Endothelial cell of umbilical vein (primary cell): ENCODE data around the gene CHSY1. TPM values are rescaled to one million over a fixed set of nuclear protein-coding genes. Genes with fewer than 3 reads are reported as not detected.

Source experiments
- BruUV-seq: library from RNA; stranded (reverse); fragments of 400-500 nt; replicated peaks from 2 replicates; lab custom pipeline; 2021; lab: Mats Ljungman, UMichigan
- CTCF ChIA-PET: fragments of 300-600, 350-600 bp; sonication (Branson Sonifier 250); formaldehyde crosslinking; loops from one replicate; lab custom pipeline; 2021; ENCODE audit warnings: antibody characterized with exemption, inconsistent platforms; lab: Charles Lee
- POLR2A ChIA-PET: fragments of 300-600, 350-600 bp; sonication (Branson Sonifier 250); formaldehyde crosslinking; loops from one replicate; lab custom pipeline; 2021; ENCODE audit warnings: antibody characterized with exemption, inconsistent platforms; lab: Charles Lee
- DNase-seq: peaks from one replicate; pipeline ENCODE4 v3.0.0-alpha.2; 2011; ENCODE audit warnings: low read depth, low spot score
- FAIRE-seq: peaks from 2 replicates; lab custom pipeline; 2011; peaks lifted over from hg19 to GRCh38; lab: Jason Lieb, UNC
- H2AFZ ChIP-seq: 2 replicates; pipeline ENCODE4 v1.6.0; 2012; ENCODE audit warnings: low read depth, low read length, control low read depth, inconsistent platforms
- H3K27ac ChIP-seq: 2 replicates; pipeline ENCODE4 v1.5.1; 2011; ENCODE audit warnings: low read depth, mild to moderate bottlenecking, control low read depth, low read length, moderate library complexity; ENCODE audit not compliant: insufficient read depth
- H3K27me3 ChIP-seq, 2 experiments: 2 replicates each; pipeline versions ENCODE4 v1.6.0 to v1.6.1; 2011; ENCODE audit warnings: low read length in 2 of 2, mixed read lengths in 1 of 2; ENCODE audit not compliant: control insufficient read depth in 2 of 2, insufficient read depth in 2 of 2
- H3K36me3 ChIP-seq, 2 experiments: 2 replicates in 1 of 2; 3 replicates in 1 of 2; pipeline ENCODE4 v1.5.1; 2011; ENCODE audit warnings: low read length in 2 of 2, mild to moderate bottlenecking in 1 of 2, moderate library complexity in 1 of 2; ENCODE audit not compliant: control insufficient read depth in 2 of 2, insufficient read depth in 2 of 2; ENCODE audit errors: extremely low read depth in 1 of 2
- H3K4me1 ChIP-seq: 3 replicates; pipeline ENCODE4 v1.5.1; 2011; ENCODE audit warnings: mild to moderate bottlenecking, low read length; ENCODE audit not compliant: control insufficient read depth, insufficient read depth; ENCODE audit errors: extremely low read depth
- H3K4me2 ChIP-seq: 2 replicates; pipeline ENCODE4 v1.6.1; 2011; ENCODE audit warnings: low read length, control low read depth, mixed read lengths; ENCODE audit not compliant: insufficient read depth
- H3K4me3 ChIP-seq, 3 experiments: fragments of 200-600 bp in 1 of 3; sonication (generic), shearing (Covaris generic) in 1 of 3; replicated peaks in 1 of 3; 2 replicates each; pipeline ENCODE4 v1.5.1; 2011 to 2016; ENCODE audit warnings: control low read depth in 3 of 3, low read length in 3 of 3, mild to moderate bottlenecking in 2 of 3, inconsistent platforms in 1 of 3, low read depth in 1 of 3, moderate library complexity in 1 of 3; ENCODE audit not compliant: insufficient read depth in 1 of 3
- H3K79me2 ChIP-seq: 2 replicates; pipeline ENCODE4 v1.6.0; 2012; ENCODE audit warnings: low read length, inconsistent platforms; ENCODE audit not compliant: control insufficient read depth, insufficient read depth
- H3K9ac ChIP-seq: replicated peaks from 2 replicates; pipeline ENCODE3; 2011; ENCODE audit warnings: low read length, control low read depth; ENCODE audit not compliant: insufficient read depth; ENCODE audit errors: extremely low read depth
- H3K9me1 ChIP-seq: replicated peaks from 3 replicates; pipeline ENCODE4 v1.6.0; 2011; ENCODE audit warnings: mild to moderate bottlenecking, low read length; ENCODE audit not compliant: control insufficient read depth, insufficient read depth; ENCODE audit errors: extremely low read depth
- H3K9me3 ChIP-seq: replicated peaks from 2 replicates; pipeline ENCODE4 v1.5.1; 2012; ENCODE audit warnings: low read length, inconsistent platforms; ENCODE audit not compliant: control insufficient read depth, insufficient read depth
- H4K20me1 ChIP-seq: replicated peaks from 2 replicates; pipeline ENCODE3; 2011; ENCODE audit warnings: mild to moderate bottlenecking, low read length; ENCODE audit not compliant: control insufficient read depth, insufficient read depth; ENCODE audit errors: extremely low read depth
- EZH2 ChIP-seq: IDR thresholded peaks from 2 replicates; pipeline ENCODE4 v1.6.1; 2012; ENCODE audit warnings: borderline replicate concordance, low read depth, mild to moderate bottlenecking, moderate library complexity, low read length, inconsistent platforms; ENCODE audit not compliant: severe bottlenecking
- FOS ChIP-seq: IDR thresholded peaks from 2 replicates; pipeline ENCODE4 v1.6.1; 2011; ENCODE audit warnings: mild to moderate bottlenecking, low read length, moderate library complexity, borderline replicate concordance; ENCODE audit not compliant: insufficient read depth
- GATA2 ChIP-seq: IDR thresholded peaks from 2 replicates; pipeline ENCODE4 v1.7.0; 2011; ENCODE audit warnings: low read depth, mild to moderate bottlenecking, moderate library complexity, mixed read lengths, low read length; ENCODE audit not compliant: insufficient read length, insufficient read depth
- JUN ChIP-seq: IDR thresholded peaks from 2 replicates; pipeline ENCODE4 v1.6.1; 2011; ENCODE audit warnings: borderline replicate concordance, low read depth; ENCODE audit not compliant: insufficient read length, insufficient read depth
- MYC ChIP-seq: IDR thresholded peaks from one replicate; pipeline ENCODE4 v1.6.1; 2011; ENCODE audit warnings: mild to moderate bottlenecking, low read depth, low read length
- POLR2A ChIP-seq: IDR thresholded peaks from 2 replicates; pipeline ENCODE4 v1.6.1; 2012; ENCODE audit warnings: low read depth, mild to moderate bottlenecking, control low read depth, low read length
- POLR2AphosphoS5 ChIP-seq: IDR thresholded peaks from 2 replicates; pipeline ENCODE4 v1.6.1; 2012; ENCODE audit warnings: low read depth, mild to moderate bottlenecking, control low read depth, low read length, moderate library complexity; ENCODE audit not compliant: insufficient read depth
- dilution Hi-C: fragments of 300-500 bp; cut with MboI; formaldehyde crosslinking; loops from one replicate; pipeline ENCODE4 v1.15.0; 2019; ENCODE audit warnings: low sequenced_read_pairs; ENCODE audit not compliant: extremely low pct_ligation_motif_present
- intact Hi-C: fragments of 100-400 bp; cut with micrococcal nuclease; formaldehyde crosslinking; loops from one replicate; pipeline ENCODE4 v1.10.0; 2022
- polyA plus RNA-seq, 4 experiments: library from polyadenylated mRNA; depleted of rRNA in 3 of 4; stranded (reverse) in 3 of 4; unstranded in 1 of 4; fragments of >200 nt; gene quantifications; 2 replicates each; pipeline versions ENCODE4 v1.2.1 to v1.2.3, GENCODE V29; 2011 to 2012; ENCODE audit warnings: missing spikeins in 1 of 4
- total RNA-seq: library from RNA; stranded (reverse); gene quantifications from 2 replicates; pipeline ENCODE4 v1.2.3, GENCODE V29; 2021
- TF ChIP-seq, protein P1 (sequence below), 2 donors: IDR thresholded peaks; 1 replicate in 1 of 2; 2 replicates in 1 of 2; pipeline ENCODE4 v1.5.1; 2011; ENCODE audit warnings: low read length in 2 of 2, mild to moderate bottlenecking in 2 of 2, moderate library complexity in 2 of 2, control low read depth in 1 of 2, inconsistent platforms in 1 of 2, low read depth in 1 of 2; ENCODE audit not compliant: insufficient read depth in 1 of 2; ENCODE audit errors: extremely low read depth in 1 of 2
- TF ChIP-seq, protein P2 (sequence below): IDR thresholded peaks from 2 replicates; pipeline ENCODE4 v1.6.1; 2011; ENCODE audit not compliant: insufficient read depth, insufficient read length

The CHSY1 gene
- total and polyA plus RNA-seq, 2 donors (not counting 3 experiments of a cell fraction or from before 2014, with no cell fraction given) = 23.7 to 50.8 TPM

- intact Hi-C loops = loop anchor here (10.0 kb wide), 1 partner anchor 164 kb away; no protein-coding TSS in a partner anchor
- TF ChIP-seq EZH2 = no peak
- TF ChIP-seq, protein P1, sequence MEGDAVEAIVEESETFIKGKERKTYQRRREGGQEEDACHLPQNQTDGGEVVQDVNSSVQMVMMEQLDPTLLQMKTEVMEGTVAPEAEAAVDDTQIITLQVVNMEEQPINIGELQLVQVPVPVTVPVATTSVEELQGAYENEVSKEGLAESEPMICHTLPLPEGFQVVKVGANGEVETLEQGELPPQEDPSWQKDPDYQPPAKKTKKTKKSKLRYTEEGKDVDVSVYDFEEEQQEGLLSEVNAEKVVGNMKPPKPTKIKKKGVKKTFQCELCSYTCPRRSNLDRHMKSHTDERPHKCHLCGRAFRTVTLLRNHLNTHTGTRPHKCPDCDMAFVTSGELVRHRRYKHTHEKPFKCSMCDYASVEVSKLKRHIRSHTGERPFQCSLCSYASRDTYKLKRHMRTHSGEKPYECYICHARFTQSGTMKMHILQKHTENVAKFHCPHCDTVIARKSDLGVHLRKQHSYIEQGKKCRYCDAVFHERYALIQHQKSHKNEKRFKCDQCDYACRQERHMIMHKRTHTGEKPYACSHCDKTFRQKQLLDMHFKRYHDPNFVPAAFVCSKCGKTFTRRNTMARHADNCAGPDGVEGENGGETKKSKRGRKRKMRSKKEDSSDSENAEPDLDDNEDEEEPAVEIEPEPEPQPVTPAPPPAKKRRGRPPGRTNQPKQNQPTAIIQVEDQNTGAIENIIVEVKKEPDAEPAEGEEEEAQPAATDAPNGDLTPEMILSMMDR (IDR thresholded peaks at IDR 0.05; ENCODE audit: extremely low read depth in 1 of 2, insufficient read depth in 1 of 2, low read depth in 1 of 2, low read length in 2 of 2) = no peak
- TF ChIP-seq MYC = no peak
- TF ChIP-seq FOS = no peak
- TF ChIP-seq, protein P2, sequence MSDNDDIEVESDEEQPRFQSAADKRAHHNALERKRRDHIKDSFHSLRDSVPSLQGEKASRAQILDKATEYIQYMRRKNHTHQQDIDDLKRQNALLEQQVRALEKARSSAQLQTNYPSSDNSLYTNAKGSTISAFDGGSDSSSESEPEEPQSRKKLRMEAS = no peak
- TF ChIP-seq POLR2A = no peak
- TF ChIP-seq POLR2AphosphoS5 = no peak
- no peak for TF ChIP-seq GATA2
- no peak for TF ChIP-seq JUN
- dilution Hi-C loops = no loop called here
- Histone ChIP-seq H3K9me1 (no peaks in the 10 kb centered on the region), H3K9ac (no peak overlapping the region), H3K9me3 (no peaks in the 10 kb centered on the region), H3K79me2 (peaks cover 31% of the 10 kb centered on the region), H3K27ac (no peak overlapping the region), H3K27me3 (no peaks in the 10 kb centered on the region), H4K20me1 (no peaks in the 10 kb centered on the region), H3K36me3 (peaks cover 0 to 7% of the 10 kb centered on the region in 2 experiments), H3K4me2 (no peak overlapping the region), H2AFZ (no peak overlapping the region), H3K4me1 (peaks cover 45% of the 10 kb centered on the region), H3K4me3 (no peak overlapping the region)
- no TSS peak for BruUV-seq
- ChIA-PET CTCF (interaction anchor here (0.7 kb wide), 1 partner anchor 19 kb away, joined by 3 read pairs; no protein-coding TSS in a partner anchor), POLR2A (no interaction called here)
- DNase-seq (no peak), FAIRE-seq (no peak)
Measured at GRCh38 chr15:101178479-101178878, 73.4 kb downstream of the CHSY1 start.
